MCF 10A (cell line): ENCODE results near the gene LRRC49. TPM values are rescaled to one million over a fixed set of nuclear protein-coding genes. Genes with fewer than 3 reads are reported as not detected.
A peak's percentile ranks its signal among the peaks of the same experiment; 100 is the strongest.

Source experiments
- Bru-seq: library from RNA; stranded (reverse); fragments of 400-500 nt; gene quantifications from one replicate; lab custom pipeline; 2021; lab: Mats Ljungman, UMichigan
- BruChase-seq, 2 experiments: library from RNA; stranded (reverse); fragments of 400-500 nt; gene quantifications; one replicate each; lab custom pipeline; 2021; lab: Mats Ljungman, UMichigan
- BruUV-seq: library from RNA; stranded (reverse); fragments of 400-500 nt; replicated peaks from 2 replicates; lab custom pipeline; 2021; lab: Mats Ljungman, UMichigan
- CTCF ChIA-PET: fragments of 300-600 bp; sonication (Branson Sonifier 250); formaldehyde crosslinking; extraction: SDS; loops from one replicate; lab custom pipeline; 2021; ENCODE audit warnings: antibody characterized with exemption, inconsistent platforms; lab: Yijun Ruan, JAX
- POLR2A ChIA-PET: fragments of 300-600, 350-650 bp; sonication (Branson Sonifier 250); formaldehyde crosslinking; extraction: SDS; loops from one replicate; lab custom pipeline; 2020; ENCODE audit warnings: antibody characterized with exemption, inconsistent platforms; lab: Yijun Ruan, JAX
- DNase-seq: peaks from one replicate; pipeline ENCODE4 v3.0.0-alpha.2; 2018; ENCODE audit not compliant: unreplicated experiment
- H3K27ac Mint-ChIP-seq: one replicate; pipeline ENCODE4 v1.8.0; 2022; ENCODE audit warnings: mild to moderate bottlenecking, low read depth, mixed read lengths; ENCODE audit not compliant: unreplicated experiment
- H3K27me3 Mint-ChIP-seq: one replicate; pipeline ENCODE4 v1.8.0; 2022; ENCODE audit warnings: mixed read lengths; ENCODE audit not compliant: insufficient read depth, unreplicated experiment
- H3K36me3 Mint-ChIP-seq: one replicate; pipeline ENCODE4 v1.8.0; 2022; ENCODE audit warnings: mild to moderate bottlenecking, moderate library complexity, mixed read lengths; ENCODE audit not compliant: insufficient read depth, unreplicated experiment
- H3K4me1 Mint-ChIP-seq: one replicate; pipeline ENCODE4 v1.8.0; 2022; ENCODE audit warnings: mixed read lengths; ENCODE audit not compliant: insufficient read depth, unreplicated experiment
- H3K4me3 Mint-ChIP-seq: one replicate; pipeline ENCODE4 v1.8.0; 2022; ENCODE audit warnings: mild to moderate bottlenecking, moderate library complexity, mixed read lengths; ENCODE audit not compliant: unreplicated experiment
- H3K9me3 Mint-ChIP-seq: one replicate; pipeline ENCODE4 v1.8.0; 2022; ENCODE audit warnings: mixed read lengths; ENCODE audit not compliant: unreplicated experiment
- CTCF ChIP-seq: fragments of 200-600 bp; IDR thresholded peaks from one replicate; pipeline ENCODE4 v1.8.0; 2022; ENCODE audit warnings: antibody characterized with exemption, mild to moderate bottlenecking; ENCODE audit not compliant: unreplicated experiment
- intact Hi-C: fragments of 100-400 bp; cut with micrococcal nuclease; formaldehyde crosslinking; loops from 2 replicates; pipeline ENCODE4 v1.14.1; 2022
- long read RNA-seq: library from polyadenylated mRNA; stranded (forward); transcript quantifications from one replicate; pipeline ENCODE4 v2.0.0, GENCODE V29; 2022
- total RNA-seq: library from RNA; stranded (reverse); gene quantifications from 2 replicates; pipeline ENCODE4 v1.2.3, GENCODE V29; 2022

LRRC49 gene
- total RNA-seq (6.9 and 8.4 TPM in 2 replicates), Bru-seq, nascent RNA (percentile 55 among the genes with signal in this experiment), BruChase-seq, experiment 1, labeled RNA remaining after a 6-hour chase (percentile 44 among the genes with signal in this experiment), BruChase-seq, experiment 2, labeled RNA remaining after a 2-hour chase (percentile 49 among the genes with signal in this experiment)
- long read RNA-seq, full-length matches to known transcripts = 5 of 11 reads
- long read RNA-seq, partial matches to known transcripts = 2 of 11 reads
- long read RNA-seq, other reads (novel, unspliced or antisense) = 4 of 11 reads

DNA sequence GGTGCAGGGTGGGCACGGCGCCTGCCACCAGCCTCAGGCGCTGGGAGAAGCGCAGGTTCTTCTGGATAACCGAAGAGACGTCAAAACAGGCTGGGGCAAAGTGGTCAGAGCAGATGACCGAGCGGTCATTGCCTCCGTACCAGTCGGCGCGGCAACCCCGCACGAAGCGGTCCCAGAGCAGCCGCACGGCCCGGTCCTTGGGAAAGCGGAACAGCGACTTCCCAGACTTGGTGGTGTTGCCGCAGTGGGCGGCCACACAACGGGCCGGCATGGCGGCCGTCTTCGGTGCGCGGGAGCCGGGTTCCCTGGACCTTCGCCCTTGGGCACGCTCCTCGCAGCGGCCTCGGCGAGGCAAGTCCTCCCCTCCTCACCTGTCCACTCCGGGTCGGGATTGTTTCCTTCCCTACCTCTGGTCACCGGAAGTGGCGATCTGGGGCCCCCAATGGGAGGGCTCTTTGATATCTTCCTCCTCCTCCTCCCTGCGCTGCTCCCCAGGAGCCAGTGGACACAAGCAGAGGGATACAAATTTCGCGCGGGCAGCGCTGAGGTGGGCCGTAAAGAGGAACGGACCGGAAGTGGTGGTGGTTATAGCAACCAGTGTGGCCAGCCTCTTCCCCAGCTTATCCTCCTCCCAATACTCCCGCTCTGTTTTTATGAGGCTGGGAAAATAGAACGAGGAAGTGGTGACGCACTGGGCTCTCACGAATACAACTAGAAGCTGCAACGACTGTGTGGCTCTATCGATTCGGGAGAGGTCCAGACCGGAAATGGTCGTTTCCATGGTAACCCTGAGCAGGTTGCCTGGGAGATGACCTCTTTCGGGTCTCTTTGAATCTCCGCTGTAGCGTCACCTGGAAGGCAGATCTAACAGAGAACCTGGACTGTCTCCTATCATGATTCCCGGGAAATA is at the start of gene LRRC49, which contains the start of gene THAP10:
Gene LRRC49, plus strand, starts transcription at position 825 of the 910 bp plus-strand sequence. Its CDS starts 69 bp downstream, at position 894.
Gene THAP10, minus strand, starts transcription at position 432 of the 910 bp plus-strand sequence. Its CDS starts 161 bp downstream, at position 271.
- Mint-ChIP-seq H3K9me3 (no peaks in the 10 kb centered on the region), H3K36me3 (no peaks in the 10 kb centered on the region), H3K4me1 (peaks cover 17% of the 10 kb centered on the region), H3K27ac (peak within 1 kb of the TSS; percentile 53), H3K4me3 (peak within 1 kb of the TSS; percentile 87), H3K27me3 (no peaks in the 10 kb centered on the region)
- TSS peak; percentile 71 for BruUV-seq
- ChIA-PET POLR2A (interaction anchor here (0.5 to 1.1 kb wide), 5 partner anchors 18 to 429 kb away, joined by 3 to 5 read pairs (median 3); no protein-coding TSS in a partner anchor), CTCF (interaction anchor here (0.6 to 1.4 kb wide), 8 partner anchors 17 to 1348 kb away, joined by 3 to 5 read pairs (median 3); no protein-coding TSS in a partner anchor)
- no peak for TF ChIP-seq CTCF
- intact Hi-C loops = loop anchor here (2.0 to 10.0 kb wide), 4 partner anchors 35 to 910 kb away; no protein-coding TSS in a partner anchor
- DNase-seq = peak; percentile 90

- H3K36me3 Mint-ChIP-seq = peaks cover 15% of the 10 kb centered on the region
- no peak for DNase-seq
- ChIA-PET CTCF (interaction anchor here (3.5 kb wide), 1 partner anchor 21 kb away, joined by 17 read pairs; no protein-coding TSS in a partner anchor), POLR2A (interaction anchor here (1.0 kb wide), 1 partner anchor 16 kb away, joined by 3 read pairs; no protein-coding TSS in a partner anchor)
- no TSS peak for BruUV-seq
- no peaks in the 10 kb centered on the region for H3K27me3 Mint-ChIP-seq
- H3K4me1 Mint-ChIP-seq = no peaks in the 10 kb centered on the region
- no peak for TF ChIP-seq CTCF
- H3K9me3 Mint-ChIP-seq = peaks cover 13% of the 10 kb centered on the region
- no peak overlapping the region for H3K27ac Mint-ChIP-seq
- intact Hi-C loops = no loop called here
- H3K4me3 Mint-ChIP-seq = no peak overlapping the region
Measured at GRCh38 chr15:70845602-70846360, 46.8 kb upstream of the LRRC49 start.

DNA sequence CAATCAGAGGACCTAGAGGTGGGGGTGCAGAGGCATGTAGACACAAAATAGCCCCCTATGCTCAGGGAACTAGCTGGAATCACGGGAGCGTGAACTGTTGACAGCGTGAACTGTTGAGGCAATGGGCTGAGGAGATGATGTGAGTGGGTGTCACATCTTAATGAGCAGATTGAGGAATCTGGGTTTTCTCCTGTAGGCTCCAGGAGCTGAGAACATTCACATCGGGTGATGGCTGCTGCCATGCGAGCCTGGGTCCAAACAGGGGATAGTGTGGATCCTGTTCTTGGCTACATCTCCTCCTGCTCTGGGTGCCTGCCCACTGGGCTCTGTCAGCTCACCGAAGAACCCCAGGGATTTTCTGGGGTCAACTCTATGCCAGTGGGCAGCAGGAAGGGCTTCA is 40.7 kb upstream of the LRRC49 start:
- DNase-seq = no peak
- POLR2A ChIA-PET = interaction anchor here (0.5 to 4.3 kb wide), 7 partner anchors 10 to 157 kb away, joined by 3 to 20 read pairs (median 5); no protein-coding TSS in a partner anchor
- no TSS peak for BruUV-seq
- intact Hi-C loops = no loop called here
- Mint-ChIP-seq H3K4me1 (peaks cover 27% of the 10 kb centered on the region), H3K27ac (peak overlapping the region; percentile 65), H3K9me3 (no peaks in the 10 kb centered on the region), H3K27me3 (no peaks in the 10 kb centered on the region), H3K36me3 (peaks cover 17% of the 10 kb centered on the region), H3K4me3 (no peak overlapping the region)
- CTCF ChIA-PET = interaction anchor here (0.9 to 4.8 kb wide), 5 partner anchors 17 to 41 kb away, joined by 3 to 30 read pairs (median 8); no protein-coding TSS in a partner anchor
- no peak for TF ChIP-seq CTCF
